Endothelial cell of umbilical vein (primary cell): ENCODE results near the gene SNX30. TPM values are rescaled to one million over a fixed set of nuclear protein-coding genes. Genes with fewer than 3 reads are reported as not detected.

Experiments
- BruUV-seq: library from RNA; stranded (reverse); fragments of 400-500 nt; replicated peaks from 2 replicates; lab custom pipeline; 2021; lab: Mats Ljungman, UMichigan
- CTCF ChIA-PET: fragments of 300-600, 350-600 bp; sonication (Branson Sonifier 250); formaldehyde crosslinking; loops from one replicate; lab custom pipeline; 2021; ENCODE audit warnings: antibody characterized with exemption, inconsistent platforms; lab: Charles Lee
- POLR2A ChIA-PET: fragments of 300-600, 350-600 bp; sonication (Branson Sonifier 250); formaldehyde crosslinking; loops from one replicate; lab custom pipeline; 2021; ENCODE audit warnings: antibody characterized with exemption, inconsistent platforms; lab: Charles Lee
- DNase-seq: peaks from one replicate; pipeline ENCODE4 v3.0.0-alpha.2; 2011; ENCODE audit warnings: low read depth, low spot score
- FAIRE-seq: peaks from 2 replicates; lab custom pipeline; 2011; peaks lifted over from hg19 to GRCh38; lab: Jason Lieb, UNC
- H2AFZ ChIP-seq: 2 replicates; pipeline ENCODE4 v1.6.0; 2012; ENCODE audit warnings: low read depth, low read length, control low read depth, inconsistent platforms
- H3K27ac ChIP-seq: 2 replicates; pipeline ENCODE4 v1.5.1; 2011; ENCODE audit warnings: low read depth, mild to moderate bottlenecking, control low read depth, low read length, moderate library complexity; ENCODE audit not compliant: insufficient read depth
- H3K27me3 ChIP-seq, 2 experiments: 2 replicates each; pipeline versions ENCODE4 v1.6.0 to v1.6.1; 2011; ENCODE audit warnings: low read length in 2 of 2, mixed read lengths in 1 of 2; ENCODE audit not compliant: control insufficient read depth in 2 of 2, insufficient read depth in 2 of 2
- H3K36me3 ChIP-seq, 2 experiments: 2 replicates in 1 of 2; 3 replicates in 1 of 2; pipeline ENCODE4 v1.5.1; 2011; ENCODE audit warnings: low read length in 2 of 2, mild to moderate bottlenecking in 1 of 2, moderate library complexity in 1 of 2; ENCODE audit not compliant: control insufficient read depth in 2 of 2, insufficient read depth in 2 of 2; ENCODE audit errors: extremely low read depth in 1 of 2
- H3K4me1 ChIP-seq: 3 replicates; pipeline ENCODE4 v1.5.1; 2011; ENCODE audit warnings: mild to moderate bottlenecking, low read length; ENCODE audit not compliant: control insufficient read depth, insufficient read depth; ENCODE audit errors: extremely low read depth
- H3K4me2 ChIP-seq: 2 replicates; pipeline ENCODE4 v1.6.1; 2011; ENCODE audit warnings: low read length, control low read depth, mixed read lengths; ENCODE audit not compliant: insufficient read depth
- H3K4me3 ChIP-seq, 3 experiments: fragments of 200-600 bp in 1 of 3; sonication (generic), shearing (Covaris generic) in 1 of 3; replicated peaks in 1 of 3; 2 replicates each; pipeline ENCODE4 v1.5.1; 2011 to 2016; ENCODE audit warnings: control low read depth in 3 of 3, low read length in 3 of 3, mild to moderate bottlenecking in 2 of 3, inconsistent platforms in 1 of 3, low read depth in 1 of 3, moderate library complexity in 1 of 3; ENCODE audit not compliant: insufficient read depth in 1 of 3
- H3K79me2 ChIP-seq: 2 replicates; pipeline ENCODE4 v1.6.0; 2012; ENCODE audit warnings: low read length, inconsistent platforms; ENCODE audit not compliant: control insufficient read depth, insufficient read depth
- H3K9ac ChIP-seq: replicated peaks from 2 replicates; pipeline ENCODE3; 2011; ENCODE audit warnings: low read length, control low read depth; ENCODE audit not compliant: insufficient read depth; ENCODE audit errors: extremely low read depth
- H3K9me1 ChIP-seq: replicated peaks from 3 replicates; pipeline ENCODE4 v1.6.0; 2011; ENCODE audit warnings: mild to moderate bottlenecking, low read length; ENCODE audit not compliant: control insufficient read depth, insufficient read depth; ENCODE audit errors: extremely low read depth
- H3K9me3 ChIP-seq: replicated peaks from 2 replicates; pipeline ENCODE4 v1.5.1; 2012; ENCODE audit warnings: low read length, inconsistent platforms; ENCODE audit not compliant: control insufficient read depth, insufficient read depth
- H4K20me1 ChIP-seq: replicated peaks from 2 replicates; pipeline ENCODE3; 2011; ENCODE audit warnings: mild to moderate bottlenecking, low read length; ENCODE audit not compliant: control insufficient read depth, insufficient read depth; ENCODE audit errors: extremely low read depth
- FOS ChIP-seq: IDR thresholded peaks from 2 replicates; pipeline ENCODE4 v1.6.1; 2011; ENCODE audit warnings: mild to moderate bottlenecking, low read length, moderate library complexity, borderline replicate concordance; ENCODE audit not compliant: insufficient read depth
- GATA2 ChIP-seq: IDR thresholded peaks from 2 replicates; pipeline ENCODE4 v1.7.0; 2011; ENCODE audit warnings: low read depth, mild to moderate bottlenecking, moderate library complexity, mixed read lengths, low read length; ENCODE audit not compliant: insufficient read length, insufficient read depth
- MYC ChIP-seq: IDR thresholded peaks from one replicate; pipeline ENCODE4 v1.6.1; 2011; ENCODE audit warnings: mild to moderate bottlenecking, low read depth, low read length
- POLR2A ChIP-seq: IDR thresholded peaks from 2 replicates; pipeline ENCODE4 v1.6.1; 2012; ENCODE audit warnings: low read depth, mild to moderate bottlenecking, control low read depth, low read length
- POLR2AphosphoS5 ChIP-seq: IDR thresholded peaks from 2 replicates; pipeline ENCODE4 v1.6.1; 2012; ENCODE audit warnings: low read depth, mild to moderate bottlenecking, control low read depth, low read length, moderate library complexity; ENCODE audit not compliant: insufficient read depth
- dilution Hi-C: fragments of 300-500 bp; cut with MboI; formaldehyde crosslinking; loops from one replicate; pipeline ENCODE4 v1.15.0; 2019; ENCODE audit warnings: low sequenced_read_pairs; ENCODE audit not compliant: extremely low pct_ligation_motif_present
- intact Hi-C: fragments of 100-400 bp; cut with micrococcal nuclease; formaldehyde crosslinking; loops from one replicate; pipeline ENCODE4 v1.10.0; 2022
- polyA plus RNA-seq, 4 experiments: library from polyadenylated mRNA; depleted of rRNA in 3 of 4; stranded (reverse) in 3 of 4; unstranded in 1 of 4; fragments of >200 nt; gene quantifications; 2 replicates each; pipeline versions ENCODE4 v1.2.1 to v1.2.3, GENCODE V29; 2011 to 2012; ENCODE audit warnings: missing spikeins in 1 of 4
- total RNA-seq: library from RNA; stranded (reverse); gene quantifications from 2 replicates; pipeline ENCODE4 v1.2.3, GENCODE V29; 2021
- TF ChIP-seq, protein P1 (sequence below), 2 donors: IDR thresholded peaks; 1 replicate in 1 of 2; 2 replicates in 1 of 2; pipeline ENCODE4 v1.5.1; 2011; ENCODE audit warnings: low read length in 2 of 2, mild to moderate bottlenecking in 2 of 2, moderate library complexity in 2 of 2, control low read depth in 1 of 2, inconsistent platforms in 1 of 2, low read depth in 1 of 2; ENCODE audit not compliant: insufficient read depth in 1 of 2; ENCODE audit errors: extremely low read depth in 1 of 2
- TF ChIP-seq, protein P2 (sequence below): IDR thresholded peaks from 2 replicates; pipeline ENCODE4 v1.6.1; 2011; ENCODE audit not compliant: insufficient read depth, insufficient read length

Gene SNX30
- total and polyA plus RNA-seq, 2 donors (not counting 3 experiments of a cell fraction or from before 2014, with no cell fraction given), result 2.8 to 6.3 TPM

DNA sequence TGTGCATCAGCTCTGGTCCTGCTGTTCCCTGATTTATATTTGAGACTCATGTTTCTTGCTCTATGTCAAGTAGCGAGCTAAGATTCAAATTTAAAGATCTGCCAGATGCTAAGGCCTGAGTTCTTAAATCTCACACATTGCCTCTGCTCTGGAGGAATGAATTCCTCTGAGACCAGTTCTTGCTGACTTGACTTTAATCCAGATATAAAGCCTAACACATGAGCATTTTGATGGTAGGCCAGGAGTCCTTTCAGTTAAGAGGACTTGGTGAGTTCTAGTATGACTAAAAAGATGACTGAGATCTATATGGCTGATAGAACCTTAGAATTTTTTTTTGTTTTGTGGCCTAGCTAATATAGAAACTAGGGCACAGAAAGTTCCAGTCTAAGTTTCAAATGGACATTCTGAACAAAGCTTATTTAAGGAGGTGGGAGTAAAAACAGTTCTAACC, 31.3 kb upstream of the SNX30 start:
- no TSS peak for BruUV-seq
- TF ChIP-seq GATA2 (no peak), POLR2AphosphoS5 (no peak), POLR2A (no peak), MYC (no peak), FOS (no peak)
- TF ChIP-seq, protein P1, sequence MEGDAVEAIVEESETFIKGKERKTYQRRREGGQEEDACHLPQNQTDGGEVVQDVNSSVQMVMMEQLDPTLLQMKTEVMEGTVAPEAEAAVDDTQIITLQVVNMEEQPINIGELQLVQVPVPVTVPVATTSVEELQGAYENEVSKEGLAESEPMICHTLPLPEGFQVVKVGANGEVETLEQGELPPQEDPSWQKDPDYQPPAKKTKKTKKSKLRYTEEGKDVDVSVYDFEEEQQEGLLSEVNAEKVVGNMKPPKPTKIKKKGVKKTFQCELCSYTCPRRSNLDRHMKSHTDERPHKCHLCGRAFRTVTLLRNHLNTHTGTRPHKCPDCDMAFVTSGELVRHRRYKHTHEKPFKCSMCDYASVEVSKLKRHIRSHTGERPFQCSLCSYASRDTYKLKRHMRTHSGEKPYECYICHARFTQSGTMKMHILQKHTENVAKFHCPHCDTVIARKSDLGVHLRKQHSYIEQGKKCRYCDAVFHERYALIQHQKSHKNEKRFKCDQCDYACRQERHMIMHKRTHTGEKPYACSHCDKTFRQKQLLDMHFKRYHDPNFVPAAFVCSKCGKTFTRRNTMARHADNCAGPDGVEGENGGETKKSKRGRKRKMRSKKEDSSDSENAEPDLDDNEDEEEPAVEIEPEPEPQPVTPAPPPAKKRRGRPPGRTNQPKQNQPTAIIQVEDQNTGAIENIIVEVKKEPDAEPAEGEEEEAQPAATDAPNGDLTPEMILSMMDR (IDR thresholded peaks at IDR 0.05; ENCODE audit: extremely low read depth in 1 of 2, insufficient read depth in 1 of 2, low read depth in 1 of 2, low read length in 2 of 2), result no peak
- TF ChIP-seq, protein P2, sequence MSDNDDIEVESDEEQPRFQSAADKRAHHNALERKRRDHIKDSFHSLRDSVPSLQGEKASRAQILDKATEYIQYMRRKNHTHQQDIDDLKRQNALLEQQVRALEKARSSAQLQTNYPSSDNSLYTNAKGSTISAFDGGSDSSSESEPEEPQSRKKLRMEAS, result no peak
- dilution Hi-C loops (no loop called here), intact Hi-C loops (loop anchor here (5.0 kb wide), 2 partner anchors 73 to 98 kb away; no protein-coding TSS in a partner anchor)
- Histone ChIP-seq H3K4me3 (no peak overlapping the region), H3K27ac (no peak overlapping the region), H3K4me1 (peaks cover 7% of the 10 kb centered on the region), H3K79me2 (peaks cover 7% of the 10 kb centered on the region), H4K20me1 (no peaks in the 10 kb centered on the region), H3K9me1 (no peaks in the 10 kb centered on the region), H3K27me3 (no peaks in the 10 kb centered on the region), H2AFZ (peak overlapping the region; percentile 9), H3K9ac (no peak overlapping the region), H3K36me3 (no peaks in the 10 kb centered on the region), H3K4me2 (no peak overlapping the region), H3K9me3 (no peaks in the 10 kb centered on the region)
- POLR2A ChIA-PET, result no interaction called here
- no peak for DNase-seq
- CTCF ChIA-PET, result interaction anchor here (0.8 to 2.1 kb wide), 4 partner anchors 19 to 276 kb away, joined by 3 to 9 read pairs (median 6); partner anchors contain the start of gene SNX30
- no peak for FAIRE-seq
